Ecto neural progenitor cell (in vitro differentiated cells): ENCODE measurements around the gene CTR9.

Experiments used
- DNase-seq: peaks from one replicate; pipeline ENCODE4 v3.0.0-alpha.2; 2018; ENCODE audit warnings: low spot score

CTR9 gene

DNA sequence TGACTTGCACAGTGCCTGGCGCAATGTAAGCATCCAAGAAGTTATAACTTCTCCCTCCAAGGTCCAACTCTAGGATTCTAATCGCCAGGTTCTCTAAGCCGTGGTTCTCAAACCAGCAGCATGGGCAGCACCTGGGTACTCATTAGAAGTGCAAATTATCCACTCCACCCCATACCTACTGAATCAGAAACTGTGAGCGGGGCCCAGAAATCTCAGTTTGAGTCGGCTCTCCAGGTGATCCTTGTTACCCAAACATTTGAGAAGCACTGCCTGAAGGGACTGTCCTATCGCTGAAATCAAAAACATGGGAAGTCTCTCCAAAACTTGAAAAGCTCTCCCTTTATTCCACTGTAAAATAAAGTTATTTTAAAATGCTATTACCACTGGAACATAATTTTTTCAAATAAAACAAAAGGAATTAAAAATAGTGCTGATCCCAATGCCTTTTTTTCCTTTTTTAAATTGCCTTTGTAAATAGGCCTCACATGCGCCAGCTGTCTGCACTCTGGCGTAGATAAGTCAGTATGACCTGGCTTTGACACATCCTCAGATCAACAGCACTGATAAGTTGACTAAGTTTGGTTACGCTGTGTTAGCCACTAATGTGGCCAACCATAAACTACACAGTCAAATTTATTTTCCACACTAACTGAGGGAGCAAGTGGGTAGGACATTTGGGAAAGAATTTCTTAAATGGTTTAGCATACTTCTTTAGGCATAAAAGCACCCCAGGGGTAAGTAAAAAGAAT, 8.4 kb upstream of the CTR9 start:
- no peak for DNase-seq

DNA sequence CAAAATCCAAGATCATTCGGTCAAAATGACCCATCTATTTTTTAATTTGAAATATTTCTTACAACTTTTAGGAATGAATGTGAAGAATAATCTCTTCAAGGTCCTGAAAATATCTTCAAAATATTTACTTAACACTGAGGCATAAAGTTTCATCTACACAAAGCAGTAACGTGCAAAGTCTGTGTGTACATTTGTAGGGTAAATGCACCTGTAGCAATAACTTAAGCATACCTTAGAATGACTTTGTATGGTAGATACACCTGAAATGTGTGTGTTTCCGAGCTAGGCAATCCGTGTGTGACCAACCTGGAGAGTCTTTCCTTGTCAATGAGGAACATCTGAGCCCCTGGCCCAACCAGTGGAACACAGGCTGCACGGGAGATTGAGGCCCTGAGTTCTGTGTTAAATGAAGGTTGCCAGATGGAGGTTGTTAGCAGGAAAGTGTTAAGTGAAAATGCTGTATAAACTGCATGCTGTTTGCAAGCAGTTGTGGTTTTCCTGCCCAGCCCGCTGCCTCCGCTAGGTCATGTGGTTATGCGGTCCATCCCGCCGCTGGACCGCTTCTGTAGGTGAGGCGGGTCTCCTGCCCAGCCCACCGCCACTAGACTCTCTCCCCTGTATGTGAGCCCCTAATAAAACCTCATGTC, 7.6 kb upstream of the CTR9 start:
- DNase-seq = no peak

DNA sequence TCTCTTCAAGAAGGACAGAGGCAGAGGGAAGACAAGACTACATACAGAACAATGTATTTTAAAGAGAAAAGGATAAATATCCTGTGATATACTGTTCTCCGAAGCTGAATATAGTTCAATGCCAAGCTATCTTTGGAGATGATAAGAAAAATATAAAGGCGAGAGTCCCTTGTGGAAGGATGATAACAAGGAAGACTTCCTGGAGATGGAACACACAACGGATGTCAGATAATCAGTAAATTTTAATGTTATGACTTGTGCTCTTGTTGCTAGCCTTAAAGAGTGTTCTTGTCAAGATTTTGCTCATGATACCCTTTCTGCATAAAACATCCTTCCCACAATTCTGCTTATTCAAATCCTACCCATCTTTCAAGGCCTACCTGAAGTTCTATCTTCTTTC, 6.8 kb upstream of the CTR9 start:
- no peak for DNase-seq

DNA sequence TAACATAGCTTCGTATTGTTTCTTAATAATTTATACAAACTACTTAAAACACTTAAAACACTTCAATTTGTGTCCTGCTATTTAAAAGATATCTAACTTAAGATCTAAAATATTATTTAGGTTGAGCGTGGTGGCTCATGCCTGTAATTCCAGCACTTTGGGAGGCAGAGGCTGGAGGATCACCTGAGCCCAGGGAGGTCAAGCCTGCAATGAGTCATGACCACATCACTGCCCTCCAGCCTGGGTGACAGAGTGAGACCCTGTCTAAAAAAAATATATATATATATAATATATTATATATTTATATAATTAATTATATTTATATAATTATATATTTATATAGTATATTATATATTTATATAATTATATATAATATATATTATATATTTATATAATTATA, 4.2 kb upstream of the CTR9 start:
- DNase-seq = no peak

DNA sequence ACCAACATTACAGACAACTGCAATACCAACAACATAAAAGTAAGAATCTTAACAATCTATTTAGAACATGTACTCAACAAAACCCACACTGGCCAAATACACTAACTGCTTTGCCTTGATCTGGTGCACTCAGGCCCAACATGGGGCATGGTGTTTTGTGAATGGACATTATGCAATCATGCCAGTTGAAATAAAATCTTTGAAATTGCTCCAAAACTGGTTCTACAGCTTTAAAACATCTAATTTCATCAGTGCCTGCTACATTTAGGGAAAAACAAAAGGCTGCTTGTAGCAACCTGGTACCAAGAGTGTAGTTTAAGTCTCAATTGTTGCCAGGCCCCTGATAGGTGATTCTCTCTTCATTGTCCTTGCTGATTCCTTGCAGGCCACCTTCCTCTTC, 3.3 kb upstream of the CTR9 start:
- no peak for DNase-seq

DNA sequence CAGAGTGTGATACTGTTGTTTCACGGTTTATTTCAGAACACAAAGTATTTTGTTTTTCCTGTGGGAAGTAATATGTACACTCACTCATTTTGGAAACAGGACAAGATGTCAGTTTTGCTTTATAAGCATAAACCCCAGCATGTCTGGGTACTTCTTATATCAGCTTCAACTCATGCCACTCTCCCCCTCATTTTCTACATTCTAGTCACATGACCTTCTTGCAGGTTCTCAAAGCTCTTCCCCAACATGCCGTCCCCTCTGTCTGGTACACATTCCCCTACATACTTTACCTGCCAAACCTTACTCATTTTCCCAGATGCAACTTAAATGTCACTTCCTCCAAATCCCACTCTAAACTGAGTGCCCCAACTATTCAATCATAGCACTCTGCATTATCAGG, 1.6 kb upstream of the CTR9 start:
- DNase-seq = no peak

DNA sequence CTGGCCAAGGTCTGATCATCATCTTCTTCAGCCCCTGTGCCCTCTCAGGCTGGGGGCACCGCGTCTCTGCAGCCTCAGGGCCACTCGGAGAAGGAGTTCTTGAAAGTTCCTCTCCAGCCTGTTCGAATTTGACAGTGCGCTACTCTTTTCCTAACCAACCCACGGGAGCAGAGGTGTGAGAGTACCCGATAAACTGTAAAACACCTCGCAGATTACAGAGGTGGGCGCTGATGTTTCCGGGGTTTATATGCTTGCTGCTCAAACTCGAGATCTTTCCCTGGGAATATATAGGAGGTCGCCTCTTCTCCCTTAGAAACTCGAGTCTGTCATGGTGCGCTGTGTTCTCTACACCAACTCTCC, 515 bp downstream of the CTR9 start:
- no peak for DNase-seq

DNA sequence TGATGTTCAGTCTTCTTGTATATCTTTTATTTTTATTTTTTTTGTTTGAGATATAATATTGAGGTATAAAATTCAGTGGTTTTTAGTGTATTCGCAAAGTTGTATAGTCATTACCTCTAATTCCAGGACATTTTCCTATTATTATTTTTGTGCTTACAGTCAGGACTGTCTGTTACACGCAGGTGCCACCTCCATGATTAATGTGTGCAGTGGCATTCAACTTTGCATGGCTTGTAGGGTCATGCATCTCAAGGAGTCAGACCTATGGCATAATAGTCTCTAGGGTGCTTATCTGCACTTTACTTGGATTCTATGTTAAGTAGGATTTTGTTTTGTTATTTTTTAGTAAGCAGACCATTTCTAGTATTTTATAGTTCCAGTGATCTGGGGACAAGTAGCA, 1.0 kb downstream of the CTR9 start:
- DNase-seq = no peak

DNA sequence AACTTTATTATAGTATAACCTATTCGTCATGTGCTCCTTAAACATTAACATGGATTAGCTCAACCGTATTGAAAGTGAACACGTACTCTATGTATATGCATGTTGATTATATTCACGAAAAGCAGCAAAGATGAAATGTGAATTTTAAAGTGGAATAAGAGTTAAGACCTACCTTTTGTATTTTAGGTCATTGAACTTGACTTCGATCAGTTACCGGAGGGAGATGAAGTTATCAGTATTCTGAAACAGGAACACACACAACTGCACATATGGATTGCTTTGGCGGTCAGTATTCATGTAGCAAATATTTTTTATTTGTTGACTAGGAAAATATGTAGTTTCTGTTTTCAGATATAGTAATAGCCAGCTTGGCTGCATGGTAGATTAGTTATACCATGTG, 1.4 kb downstream of the CTR9 start:
- DNase-seq = no peak

DNA sequence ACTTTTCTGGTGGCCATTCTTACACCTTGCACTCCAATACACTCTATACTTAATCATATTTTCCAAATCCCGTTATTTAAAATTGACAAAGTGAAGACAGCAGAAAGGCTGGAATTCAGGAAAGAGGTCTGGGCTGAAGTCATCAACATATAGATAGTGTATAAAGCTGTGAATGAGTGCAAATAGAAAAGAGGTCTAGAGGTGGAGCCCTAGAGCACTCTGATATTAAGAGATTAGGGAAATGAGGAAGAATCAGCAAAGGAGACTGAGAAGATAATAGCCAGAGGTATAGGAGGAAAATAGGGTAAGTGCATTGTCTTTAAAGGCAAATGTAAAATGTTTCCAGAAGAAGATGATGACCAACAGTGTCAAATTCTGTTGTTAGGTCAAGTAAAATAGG, 7.9 kb downstream of the CTR9 start:
- no peak for DNase-seq

DNA sequence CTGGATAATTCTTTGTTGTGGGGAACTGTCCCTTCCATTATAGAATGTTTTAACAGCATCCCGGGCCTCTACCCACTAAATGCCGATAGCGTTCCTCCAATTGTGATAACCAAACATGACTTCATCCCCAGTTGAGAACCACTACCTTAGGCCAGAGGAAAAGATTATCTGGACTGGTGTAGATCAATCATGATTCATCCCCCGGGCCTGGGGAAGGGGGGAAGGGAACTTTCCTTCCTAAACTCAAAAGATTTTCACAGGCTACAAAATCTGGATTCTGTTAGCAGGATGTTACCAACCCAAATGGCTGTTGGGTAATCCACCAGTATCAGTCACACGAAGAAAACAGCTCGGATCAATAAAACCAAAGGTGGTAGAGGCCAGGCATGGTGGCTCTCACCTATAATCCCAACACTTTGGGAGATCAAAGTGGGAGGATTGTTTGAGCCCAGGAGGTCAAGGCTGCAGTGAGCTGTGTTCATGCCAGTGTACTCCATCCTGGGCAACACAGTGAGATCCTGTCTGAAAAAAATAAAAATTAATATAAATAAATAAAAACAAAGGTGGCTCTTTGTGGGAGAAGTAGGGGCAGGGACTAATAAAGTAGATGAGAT, 10.1 kb downstream of the CTR9 start:
- no peak for DNase-seq

DNA sequence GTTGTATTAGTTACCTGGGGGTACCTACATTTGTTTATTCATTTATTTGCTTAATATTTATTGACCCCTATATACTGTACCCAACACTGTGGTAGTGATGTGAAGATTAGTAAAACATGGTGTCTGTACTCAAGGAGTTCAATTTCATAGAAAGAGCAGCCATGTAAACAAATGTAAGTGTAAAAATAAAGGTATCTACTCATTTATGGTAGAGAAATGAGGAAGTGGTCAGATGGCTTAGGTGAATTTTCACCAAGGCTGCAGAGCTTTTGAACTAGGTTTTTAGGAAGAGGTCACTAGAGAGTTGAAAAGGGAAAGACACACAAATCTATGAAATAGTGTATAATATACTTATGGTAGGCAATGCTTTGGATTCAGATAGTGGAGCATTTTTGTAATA, 11.1 kb downstream of the CTR9 start:
- no peak for DNase-seq

DNA sequence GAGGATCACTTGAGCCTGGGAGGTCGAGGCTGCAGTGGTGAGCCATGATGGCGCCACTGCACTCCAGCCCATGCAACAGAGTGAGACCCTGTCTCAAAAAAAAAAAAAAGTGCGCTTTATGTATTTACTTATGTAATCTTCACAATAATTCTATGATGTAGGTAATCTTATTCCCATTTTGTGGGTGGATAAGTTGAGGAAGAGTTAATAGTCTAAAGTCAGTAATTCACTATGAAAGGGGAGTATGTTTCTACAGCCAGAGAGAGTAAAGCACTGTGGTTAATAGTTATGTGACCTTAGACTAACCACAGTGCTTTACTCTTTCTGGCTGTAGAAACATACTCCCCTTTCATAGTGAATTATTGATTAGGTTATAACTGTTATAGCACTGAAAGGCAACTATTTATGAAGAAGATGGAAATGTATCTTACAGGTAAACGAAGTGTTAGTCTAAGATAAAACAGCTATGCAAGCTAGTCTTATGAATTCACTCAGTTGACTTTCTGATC, 11.9 kb downstream of the CTR9 start:
- no peak for DNase-seq

DNA sequence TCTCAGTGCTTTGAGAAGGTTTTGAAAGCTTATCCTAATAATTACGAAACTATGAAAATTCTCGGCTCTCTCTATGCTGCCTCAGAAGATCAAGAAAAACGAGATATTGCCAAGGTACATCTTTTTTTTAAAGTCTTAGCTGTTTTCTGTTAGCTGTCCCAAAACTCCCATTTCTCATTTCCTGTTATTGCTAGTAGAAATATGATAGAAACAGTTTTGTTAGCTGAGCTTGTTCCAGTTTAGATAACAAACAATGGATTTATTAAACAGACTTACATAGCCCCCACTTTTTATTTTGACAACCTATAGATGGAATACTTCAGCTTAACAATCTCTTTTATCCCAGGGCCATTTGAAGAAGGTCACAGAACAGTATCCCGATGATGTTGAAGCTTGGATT, 12.7 kb downstream of the CTR9 start:
- no peak for DNase-seq

DNA sequence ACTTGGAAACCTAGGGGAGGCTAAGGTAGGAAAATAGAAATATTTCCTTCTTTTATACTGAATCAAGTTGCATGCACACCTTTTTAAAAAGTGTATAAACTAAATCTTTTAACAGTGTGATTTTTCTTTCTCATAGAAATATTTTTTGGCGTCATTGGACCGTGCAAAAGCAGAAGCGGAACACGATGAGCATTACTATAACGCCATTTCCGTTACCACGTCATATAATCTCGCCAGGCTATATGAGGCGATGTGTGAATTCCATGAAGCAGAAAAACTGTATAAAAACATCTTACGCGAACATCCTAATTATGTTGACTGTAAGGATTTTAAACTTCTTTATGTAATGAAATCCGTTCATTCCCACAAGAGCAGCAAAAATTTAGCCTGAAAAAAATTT, 13.4 kb downstream of the CTR9 start:
- DNase-seq = no peak

DNA sequence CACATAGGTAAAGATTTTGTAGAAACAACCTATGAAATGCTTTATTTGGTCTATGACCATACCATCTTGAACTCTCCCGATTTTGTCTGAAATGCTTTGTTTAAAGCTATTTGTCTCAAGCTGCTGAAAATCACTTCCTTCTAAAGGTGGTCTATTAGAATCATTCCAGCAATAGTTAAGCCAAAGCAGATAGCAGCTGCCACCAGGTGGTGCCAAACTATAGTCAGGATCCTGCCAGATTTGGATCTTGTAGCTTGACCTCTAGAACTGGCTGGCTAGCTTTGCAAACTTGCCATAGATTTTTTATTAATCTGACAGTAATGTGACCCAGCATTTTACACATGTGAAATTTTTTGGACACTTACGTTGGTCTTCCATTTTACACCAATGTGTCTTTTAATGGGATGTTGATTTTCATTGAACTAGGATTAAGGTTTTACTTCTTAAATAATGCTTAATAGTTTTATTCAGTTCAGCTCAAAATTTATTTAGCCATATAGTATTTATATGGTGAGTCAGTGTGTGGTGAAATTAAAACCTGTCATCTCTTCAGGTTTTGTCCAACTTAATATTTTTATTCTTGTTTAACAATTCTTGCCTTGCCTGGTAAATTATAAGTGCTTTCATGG, 19.7 kb downstream of the CTR9 start:
- DNase-seq = no peak

DNA sequence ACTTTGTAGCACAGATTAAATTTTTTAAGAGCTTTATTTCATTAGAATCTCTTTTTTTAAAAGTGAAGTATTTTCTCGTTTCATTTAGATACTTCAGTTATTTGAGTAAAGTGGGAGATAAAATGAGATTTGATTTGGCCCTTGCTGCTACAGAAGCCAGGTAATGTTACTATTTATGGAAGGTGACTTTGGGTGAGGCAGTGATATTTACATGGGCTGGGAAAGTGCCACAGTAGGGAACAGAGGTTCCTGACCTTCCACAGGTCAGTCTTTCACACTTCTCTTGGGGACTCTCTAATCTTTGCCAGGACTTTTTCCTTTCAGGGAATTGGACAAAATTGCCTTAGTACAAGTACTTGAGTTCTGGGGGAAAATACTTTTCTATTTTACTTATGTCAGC, 20.4 kb downstream of the CTR9 start:
- DNase-seq = no peak

DNA sequence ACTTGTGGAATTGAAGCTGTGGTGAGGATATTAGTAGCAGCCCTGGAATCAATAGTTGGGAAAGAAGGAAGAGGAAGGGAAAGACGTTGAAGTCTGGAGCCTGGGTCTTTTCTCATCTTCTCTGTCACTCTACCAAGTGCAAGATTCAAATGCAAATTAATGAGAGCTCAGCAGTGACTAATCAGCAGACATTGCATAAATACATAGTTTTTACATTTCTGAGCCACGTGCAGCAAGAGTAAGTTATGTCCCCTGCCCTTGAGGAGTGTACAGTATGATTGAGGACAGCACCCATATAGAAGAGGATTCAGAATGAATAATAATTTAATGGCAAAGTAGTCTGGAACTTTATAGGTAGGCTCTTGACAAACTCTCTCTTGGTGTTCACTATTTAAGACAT, 23.8 kb downstream of the CTR9 start:
- DNase-seq = no peak

DNA sequence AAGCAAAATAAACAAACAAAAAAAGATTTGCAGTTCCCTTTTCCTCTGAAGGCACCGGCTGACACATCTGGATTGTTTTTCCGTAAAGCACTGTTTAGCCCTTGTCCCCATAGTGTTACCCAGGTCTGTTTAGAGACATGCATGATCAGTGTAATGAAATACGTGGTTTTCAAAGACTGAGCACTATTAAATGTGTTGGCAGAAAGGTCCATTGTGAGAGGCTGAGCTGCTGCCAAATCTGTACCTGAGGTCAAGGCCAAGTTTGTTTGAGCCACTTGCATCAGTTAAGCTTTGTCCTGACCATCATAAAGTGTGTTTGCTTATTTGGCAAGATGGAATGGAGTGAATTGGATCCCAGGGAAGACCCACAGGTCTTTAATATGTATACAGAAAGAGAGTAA, 26.3 kb downstream of the CTR9 start:
- no peak for DNase-seq

DNA sequence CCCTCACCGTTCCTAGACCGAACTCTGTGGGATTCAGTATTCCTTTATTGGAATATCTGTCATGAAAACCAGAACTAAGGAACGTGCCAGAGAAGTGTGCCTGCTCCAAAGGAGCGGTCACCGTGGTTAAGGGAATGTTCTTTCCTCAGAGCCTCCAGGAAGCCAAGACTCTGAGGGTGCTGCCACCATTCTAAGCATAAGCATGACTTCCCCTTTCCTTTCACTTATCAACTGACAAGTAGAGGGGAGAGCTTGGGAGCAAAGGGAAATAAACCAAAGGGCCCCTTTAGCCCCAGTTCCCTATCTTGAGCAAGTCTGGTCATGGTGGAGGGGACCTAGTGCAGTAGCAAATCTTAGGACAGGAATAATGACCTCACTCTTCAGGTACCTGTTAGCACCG, 26.8 kb downstream of the CTR9 start:
- DNase-seq = no peak

DNA sequence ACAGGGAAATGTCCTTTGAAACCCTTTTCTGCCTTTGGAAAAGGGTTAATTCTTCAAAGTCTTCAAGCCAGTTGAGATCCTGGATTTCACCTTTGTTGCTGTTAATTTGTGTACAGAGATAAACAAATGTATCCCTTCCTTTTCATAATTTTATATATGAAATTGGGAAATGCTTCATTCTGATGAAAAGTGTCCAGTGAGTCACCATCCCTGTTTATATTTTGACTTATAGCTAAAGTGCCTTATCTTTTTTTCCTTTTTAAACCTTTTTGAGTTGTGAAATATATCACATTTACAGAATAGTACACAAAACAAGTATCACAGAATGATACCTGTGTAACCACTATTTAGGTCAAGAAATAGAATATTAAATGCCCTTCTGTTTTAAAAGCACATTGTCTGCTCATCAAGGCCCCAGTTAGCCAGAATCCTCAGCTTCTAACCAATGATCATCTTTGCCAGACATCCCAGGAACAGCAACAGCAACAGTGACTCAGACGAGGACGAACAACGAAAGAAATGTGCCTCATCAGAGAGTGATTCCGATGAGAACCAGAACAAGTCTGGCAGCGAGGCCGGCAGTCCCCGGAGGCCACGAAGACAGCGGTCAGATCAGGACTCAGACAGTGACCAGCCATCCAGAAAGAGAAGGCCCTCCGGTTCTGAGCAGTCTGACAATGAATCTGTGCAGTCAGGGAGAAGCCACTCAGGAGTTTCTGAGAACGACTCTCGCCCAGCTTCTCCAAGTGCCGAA, 27.3 kb downstream of the CTR9 start:
- no peak for DNase-seq

DNA sequence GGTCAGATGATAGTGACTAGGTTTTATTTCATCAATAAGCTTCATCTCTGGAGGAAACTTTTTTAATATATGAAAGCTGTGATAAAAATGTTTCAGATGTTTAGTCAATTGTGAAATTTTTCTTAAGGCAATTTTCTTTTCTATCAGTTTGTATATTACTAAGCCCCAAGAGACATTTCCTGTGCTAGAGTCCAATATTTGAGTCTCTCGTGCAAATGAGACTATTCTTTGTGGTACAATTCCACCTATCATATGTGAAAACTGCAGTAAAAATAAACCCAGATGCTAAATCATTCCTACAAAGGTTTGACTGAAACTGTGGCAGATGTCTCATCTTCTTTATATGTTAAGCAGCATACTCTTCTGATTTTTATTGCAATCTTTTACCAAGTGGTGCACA, 28.0 kb downstream of the CTR9 start:
- DNase-seq = no peak
